HG03175 (cell line): ENCODE data around the gene DCBLD1.
"Not testable (repeated sequence)": the region's sequence is repeated elsewhere in the genome, so short reads cannot be mapped to it uniquely, and the experiment has no call there.

Experiments used
- ATAC-seq: cut with Tn5 transposase; IDR thresholded peaks from one replicate; pipeline ENCODE4 v1.9.1; 2021; ENCODE audit warnings: mild to moderate bottlenecking, moderate library complexity; ENCODE audit not compliant: unreplicated experiment

DCBLD1 gene

GRCh38 chr6:117497237-117497636 lies 14.8 kb downstream of the DCBLD1 start:
- ATAC-seq = no peak

GRCh38 chr6:117498159-117498558 lies 15.7 kb downstream of the DCBLD1 start:
- peak; percentile 52 for ATAC-seq

- ATAC-seq = no peak
Measured at GRCh38 chr6:117501722-117502121, 19.2 kb downstream of the DCBLD1 start.

GRCh38 chr6:117502580-117502979 lies 20.1 kb downstream of the DCBLD1 start:
- ATAC-seq = no peak

GRCh38 chr6:117503211-117503610 lies 20.7 kb downstream of the DCBLD1 start:
- ATAC-seq = no peak

- no peak for ATAC-seq
Measured at GRCh38 chr6:117504478-117505144, 22.1 kb downstream of the DCBLD1 start.

GRCh38 chr6:117505311-117505710 lies 22.8 kb downstream of the DCBLD1 start:
- no peak for ATAC-seq

- no peak for ATAC-seq
Measured at GRCh38 chr6:117506180-117506835, 23.8 kb downstream of the DCBLD1 start.

GRCh38 chr6:117506907-117507306 lies 24.4 kb downstream of the DCBLD1 start:
- no peak for ATAC-seq

- ATAC-seq = no peak
Measured at GRCh38 chr6:117508450-117508971, 26.0 kb downstream of the DCBLD1 start.

GRCh38 chr6:117509021-117509420 lies 26.5 kb downstream of the DCBLD1 start:
- no peak for ATAC-seq

- no peak for ATAC-seq
Measured at GRCh38 chr6:117512056-117512828, 29.8 kb downstream of the DCBLD1 start.

- ATAC-seq = no peak
Measured at GRCh38 chr6:117512987-117513573, 30.6 kb downstream of the DCBLD1 start.

GRCh38 chr6:117513778-117514365 lies 31.4 kb downstream of the DCBLD1 start:
- no peak for ATAC-seq

- no peak for ATAC-seq
Measured at GRCh38 chr6:117514655-117515054, 32.2 kb downstream of the DCBLD1 start.

GRCh38 chr6:117515326-117515725 lies 32.9 kb downstream of the DCBLD1 start:
- no peak for ATAC-seq

- not testable (repeated sequence) for ATAC-seq
Measured at GRCh38 chr6:117517995-117518394, 35.5 kb downstream of the DCBLD1 start.

- ATAC-seq = peak; percentile 56
Measured at GRCh38 chr6:117518870-117519269, 36.4 kb downstream of the DCBLD1 start.

GRCh38 chr6:117520603-117521395 lies 38.3 kb downstream of the DCBLD1 start:
- ATAC-seq = no peak
